A204.1 (cell line): ENCODE results near the gene PSMD1.
"Not testable (repeated sequence)": the region's sequence is repeated elsewhere in the genome, so short reads cannot be mapped to it uniquely, and the experiment has no call there.

Source experiments
- FAIRE-seq: peaks from 2 replicates; lab custom pipeline; 2012; peaks lifted over from hg19 to GRCh38; lab: Jason Lieb, UNC

The PSMD1 gene

GRCh38 chr2:231056453-231057416, at the start of gene PSMD1:
PSMD1 (plus strand) TSS chr2:231056867; CDS start chr2:231057026, 159 bp downstream.
- peak; percentile 83 for FAIRE-seq

GRCh38 chr2:231007286-231008098, 49.2 kb upstream of the PSMD1 start:
- FAIRE-seq = no peak

GRCh38 chr2:231008131-231008530, 48.5 kb upstream of the PSMD1 start:
- FAIRE-seq = no peak

GRCh38 chr2:231009236-231009919, 47.3 kb upstream of the PSMD1 start:
- no peak for FAIRE-seq

GRCh38 chr2:231010201-231010730, 46.4 kb upstream of the PSMD1 start:
- FAIRE-seq = no peak

- no peak for FAIRE-seq
These were observed 45.1 kb upstream of the PSMD1 start for GRCh38 chr2:231011526-231011925.

- FAIRE-seq = no peak
These were observed 44.2 kb upstream of the PSMD1 start for GRCh38 chr2:231012463-231012862.

- no peak for FAIRE-seq
These were observed 42.8 kb upstream of the PSMD1 start for GRCh38 chr2:231013820-231014219.

- FAIRE-seq = no peak
These were observed 41.2 kb upstream of the PSMD1 start for GRCh38 chr2:231015478-231015877.

- FAIRE-seq = no peak
These were observed 40.7 kb upstream of the PSMD1 start for GRCh38 chr2:231015926-231016325.

- no peak for FAIRE-seq
These were observed 40.0 kb upstream of the PSMD1 start for GRCh38 chr2:231016566-231017230.

GRCh38 chr2:231017231-231017598, 39.5 kb upstream of the PSMD1 start:
- FAIRE-seq = no peak

GRCh38 chr2:231018184-231018583, 38.5 kb upstream of the PSMD1 start:
- no peak for FAIRE-seq

- not testable (repeated sequence) for FAIRE-seq
These were observed 31.6 kb upstream of the PSMD1 start for GRCh38 chr2:231025059-231025458.

GRCh38 chr2:231028889-231029288, 27.8 kb upstream of the PSMD1 start:
- FAIRE-seq = no peak

GRCh38 chr2:231029563-231029962, 27.1 kb upstream of the PSMD1 start:
- no peak for FAIRE-seq

GRCh38 chr2:231030725-231031124, 25.9 kb upstream of the PSMD1 start:
- no peak for FAIRE-seq

- no peak for FAIRE-seq
These were observed 24.0 kb upstream of the PSMD1 start for GRCh38 chr2:231032575-231033140.

GRCh38 chr2:231033147-231034132, 23.2 kb upstream of the PSMD1 start:
- FAIRE-seq = no peak

- no peak for FAIRE-seq
These were observed 22.3 kb upstream of the PSMD1 start for GRCh38 chr2:231034291-231034882.
